DND-41 (cell line): ENCODE measurements around the gene EDN2.

Experiments
- ATAC-seq: fragments of 200-7000 bp; cut with Tn5 transposase; 3 replicates; pipeline ENCODE4 v1.9.1; 2021; ENCODE audit warnings: low read depth; ENCODE audit not compliant: insufficient read depth
- DNase-seq: peaks from one replicate; pipeline ENCODE4 v3.0.0-alpha.2; 2020
- H2AFZ ChIP-seq: 2 replicates; pipeline ENCODE4 v1.6.0; 2012; ENCODE audit warnings: low read depth, low read length
- H3K27ac ChIP-seq: 2 replicates; pipeline ENCODE4 v1.5.1; 2012; ENCODE audit warnings: low read length, inconsistent platforms
- H3K27me3 ChIP-seq: fragments of 200-600 bp; sonication (generic); 2 replicates; pipeline ENCODE4 v1.6.0; 2012; ENCODE audit warnings: low read length, mild to moderate bottlenecking, inconsistent platforms; ENCODE audit not compliant: insufficient read depth, poor library complexity
- H3K36me3 ChIP-seq: 2 replicates; pipeline ENCODE4 v1.5.1; 2012; ENCODE audit warnings: low read length, inconsistent platforms; ENCODE audit not compliant: insufficient read depth
- H3K4me1 ChIP-seq: 2 replicates; pipeline ENCODE4 v1.5.1; 2012; ENCODE audit warnings: mild to moderate bottlenecking, low read length; ENCODE audit not compliant: insufficient read depth
- H3K4me2 ChIP-seq: 2 replicates; pipeline ENCODE4 v1.6.0; 2012; ENCODE audit warnings: mild to moderate bottlenecking, moderate library complexity, low read length, inconsistent platforms; ENCODE audit not compliant: insufficient read depth
- H3K4me3 ChIP-seq, 2 experiments: fragments of 200-600 bp in 1 of 2; shearing (Covaris generic) in 1 of 2; 2 replicates each; pipeline ENCODE4 v1.5.1; 2012 to 2016; ENCODE audit warnings: inconsistent platforms in 2 of 2, low read length in 2 of 2, mild to moderate bottlenecking in 2 of 2, low read depth in 1 of 2, moderate library complexity in 1 of 2
- H3K79me2 ChIP-seq: 2 replicates; pipeline ENCODE4 v1.6.0; 2012; ENCODE audit warnings: low read length, inconsistent platforms; ENCODE audit not compliant: insufficient read depth
- H3K9ac ChIP-seq: 2 replicates; pipeline ENCODE4 v1.6.0; 2012; ENCODE audit warnings: low read depth, mild to moderate bottlenecking, inconsistent platforms, low read length, moderate library complexity
- H3K9me3 ChIP-seq: 2 replicates; pipeline ENCODE4 v1.5.1; 2012; ENCODE audit warnings: low read length, moderate library complexity, mild to moderate bottlenecking, inconsistent platforms; ENCODE audit not compliant: insufficient read depth, severe bottlenecking
- H4K20me1 ChIP-seq: 2 replicates; pipeline ENCODE4 v1.6.0; 2012; ENCODE audit warnings: low read length; ENCODE audit not compliant: insufficient read depth
- EZH2 ChIP-seq: IDR thresholded peaks from 3 replicates; pipeline ENCODE4 v1.6.1; 2012; ENCODE audit warnings: borderline replicate concordance, low read depth, mild to moderate bottlenecking, moderate library complexity, low read length, inconsistent platforms; ENCODE audit not compliant: severe bottlenecking
- TF ChIP-seq, protein P1 (sequence below): IDR thresholded peaks from 2 replicates; pipeline ENCODE4 v1.5.1; 2012; ENCODE audit warnings: borderline replicate concordance, low read length, moderate library complexity, mild to moderate bottlenecking; ENCODE audit not compliant: poor library complexity, severe bottlenecking; ENCODE audit errors: extremely low read depth

EDN2 gene

DNA sequence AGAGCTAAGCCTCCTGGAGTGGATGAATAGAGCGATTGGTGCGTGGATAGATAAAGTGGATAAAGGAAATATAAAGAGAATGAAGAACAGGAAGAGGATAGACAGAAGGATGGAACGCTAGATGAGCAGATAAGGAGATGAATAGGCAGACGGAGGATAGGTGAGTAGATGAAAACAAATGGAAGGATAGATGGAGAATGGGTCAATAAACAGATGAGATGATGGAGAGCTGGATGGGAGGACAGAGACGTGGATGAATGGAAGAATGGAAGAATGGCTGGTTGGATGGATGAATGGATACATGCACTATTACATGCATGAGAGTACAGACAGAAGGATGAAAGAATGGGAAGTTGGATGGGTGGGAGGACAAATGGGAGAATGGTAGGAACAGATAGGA lies 35.2 kb upstream of the EDN2 start:
- Histone ChIP-seq H2AFZ (no peak overlapping the region), H3K4me1 (no peaks in the 10 kb centered on the region), H3K4me3 (no peak overlapping the region), H3K4me2 (no peak overlapping the region), H4K20me1 (peaks cover 79% of the 10 kb centered on the region), H3K27me3 (no peaks in the 10 kb centered on the region), H3K36me3 (peaks cover 97% of the 10 kb centered on the region), H3K9ac (no peak overlapping the region), H3K9me3 (no peaks in the 10 kb centered on the region), H3K79me2 (peaks cover 5% of the 10 kb centered on the region; the same call in 1 of the 2 replicates), H3K27ac (no peak overlapping the region)
- ATAC-seq: no peak
- DNase-seq: no peak
- TF ChIP-seq, protein P1, sequence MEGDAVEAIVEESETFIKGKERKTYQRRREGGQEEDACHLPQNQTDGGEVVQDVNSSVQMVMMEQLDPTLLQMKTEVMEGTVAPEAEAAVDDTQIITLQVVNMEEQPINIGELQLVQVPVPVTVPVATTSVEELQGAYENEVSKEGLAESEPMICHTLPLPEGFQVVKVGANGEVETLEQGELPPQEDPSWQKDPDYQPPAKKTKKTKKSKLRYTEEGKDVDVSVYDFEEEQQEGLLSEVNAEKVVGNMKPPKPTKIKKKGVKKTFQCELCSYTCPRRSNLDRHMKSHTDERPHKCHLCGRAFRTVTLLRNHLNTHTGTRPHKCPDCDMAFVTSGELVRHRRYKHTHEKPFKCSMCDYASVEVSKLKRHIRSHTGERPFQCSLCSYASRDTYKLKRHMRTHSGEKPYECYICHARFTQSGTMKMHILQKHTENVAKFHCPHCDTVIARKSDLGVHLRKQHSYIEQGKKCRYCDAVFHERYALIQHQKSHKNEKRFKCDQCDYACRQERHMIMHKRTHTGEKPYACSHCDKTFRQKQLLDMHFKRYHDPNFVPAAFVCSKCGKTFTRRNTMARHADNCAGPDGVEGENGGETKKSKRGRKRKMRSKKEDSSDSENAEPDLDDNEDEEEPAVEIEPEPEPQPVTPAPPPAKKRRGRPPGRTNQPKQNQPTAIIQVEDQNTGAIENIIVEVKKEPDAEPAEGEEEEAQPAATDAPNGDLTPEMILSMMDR: no peak
- TF ChIP-seq EZH2: no peak

DNA sequence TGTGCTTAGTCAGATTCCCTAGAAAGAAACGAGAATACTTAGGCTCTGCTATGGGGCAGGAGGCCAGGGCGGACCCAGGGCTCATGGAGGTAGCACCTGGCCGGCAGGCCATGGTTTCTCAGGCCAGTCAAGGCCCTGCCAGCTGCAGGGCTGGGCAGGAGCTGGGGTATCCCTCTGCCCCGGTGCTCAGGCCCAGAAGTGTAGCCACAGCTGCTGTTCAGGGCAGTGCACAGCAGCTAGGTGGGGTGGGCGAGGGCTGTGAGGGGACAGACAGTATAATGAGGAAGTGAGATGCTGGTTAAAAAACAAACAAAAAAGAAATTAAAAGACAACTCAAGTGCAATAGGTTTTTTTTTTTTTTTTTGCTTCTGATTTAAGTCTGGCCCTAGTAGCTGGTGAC lies 34.0 kb upstream of the EDN2 start:
- ATAC-seq (no peak), DNase-seq (no peak)
- H3K4me1 ChIP-seq: no peaks in the 10 kb centered on the region
- peaks cover 5% of the 10 kb centered on the region; the same call in 1 of the 2 replicates for H3K79me2 ChIP-seq
- H3K27ac ChIP-seq: no peak overlapping the region
- H2AFZ ChIP-seq: no peak overlapping the region
- H3K9me3 ChIP-seq: no peaks in the 10 kb centered on the region
- H3K9ac ChIP-seq: no peak overlapping the region
- H3K4me3 ChIP-seq: no peak overlapping the region
- H4K20me1 ChIP-seq: peaks cover 76% of the 10 kb centered on the region
- TF ChIP-seq, protein P1: no peak
- no peak for TF ChIP-seq EZH2
- peaks cover 97% of the 10 kb centered on the region for H3K36me3 ChIP-seq
- no peak overlapping the region for H3K4me2 ChIP-seq
- no peaks in the 10 kb centered on the region for H3K27me3 ChIP-seq

DNA sequence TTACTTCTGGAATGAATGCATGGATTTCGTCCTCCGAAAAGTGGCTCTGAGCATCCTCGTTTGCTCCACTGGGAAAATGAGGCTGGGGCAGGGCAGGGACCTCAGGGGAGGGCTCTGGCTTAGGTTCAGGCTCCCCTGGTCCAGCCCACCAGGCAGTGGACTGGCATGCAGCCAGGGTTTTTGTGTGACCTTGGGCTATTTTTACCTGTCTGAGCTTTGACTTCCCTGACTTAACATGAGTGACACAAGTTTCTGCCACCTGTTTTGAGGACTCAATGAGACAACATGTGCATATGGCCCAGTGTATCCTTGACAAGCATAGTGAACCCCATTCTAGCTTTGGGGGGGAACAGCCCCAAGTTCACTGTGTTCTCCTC lies 32.6 kb upstream of the EDN2 start:
- ATAC-seq (no peak), DNase-seq (no peak)
- Histone ChIP-seq H2AFZ (no peak overlapping the region), H3K27me3 (no peaks in the 10 kb centered on the region), H4K20me1 (peaks cover 74% of the 10 kb centered on the region), H3K9ac (no peak overlapping the region), H3K9me3 (no peaks in the 10 kb centered on the region), H3K79me2 (peaks cover 5% of the 10 kb centered on the region; the same call in 1 of the 2 replicates), H3K4me3 (no peak overlapping the region), H3K4me2 (no peak overlapping the region), H3K27ac (no peak overlapping the region; the same call in 1 of the 2 replicates), H3K36me3 (peaks cover 97% of the 10 kb centered on the region), H3K4me1 (no peaks in the 10 kb centered on the region)
- TF ChIP-seq EZH2: no peak
- TF ChIP-seq, protein P1: no peak
